ENCODE results near the gene GEMIN7.

GEMIN7 gene

GRCh38 chr19:45135176-45135885 lies 56.3 kb downstream of the GEMIN7 start:
- Histone ChIP-seq H3K9me3 (ENCODE audit: control insufficient read depth, insufficient read depth, low read length) (no peaks in the 10 kb centered on the region), H3K9ac (ENCODE audit: low read depth, low read length) (no peak overlapping the region)

GRCh38 chr19:45136507-45137178 lies 57.6 kb downstream of the GEMIN7 start:
- Histone ChIP-seq H3K4me1 (ENCODE audit: control insufficient read depth, insufficient read depth, low read length) (0 out of 2 replicates have a peak, but pooled peaks cover 13% of the 10 kb centered on the region), H3K36me3 (ENCODE audit: control insufficient read depth, insufficient read depth, low read length) (peaks cover 11% of the 10 kb centered on the region; the same call in 1 of the 2 replicates), H3K9me3 (ENCODE audit: control insufficient read depth, insufficient read depth, low read length) (no peaks in the 10 kb centered on the region), H3K27me3 (ENCODE audit: control insufficient read depth, insufficient read depth, low read length) (no peaks in the 10 kb centered on the region), H3K27ac (ENCODE audit: low read depth, low read length) (no peak overlapping the region), H3K9ac (ENCODE audit: low read depth, low read length) (no peak overlapping the region; the same call in 1 of the 2 replicates), H3K4me3 (ENCODE audit: low read depth, low read length) (no peak overlapping the region)

More at GRCh38 chr19:45135176-45135885, 56.3 kb downstream of the GEMIN7 start:
- H3K27ac ChIP-seq (ENCODE audit: low read depth, low read length), result no peak overlapping the region
- H3K27me3 ChIP-seq (ENCODE audit: control insufficient read depth, insufficient read depth, low read length), result no peaks in the 10 kb centered on the region
- peaks cover 20% of the 10 kb centered on the region; the same call in 1 of the 2 replicates for H3K4me1 ChIP-seq (ENCODE audit: control insufficient read depth, insufficient read depth, low read length)
- H3K36me3 ChIP-seq (ENCODE audit: control insufficient read depth, insufficient read depth, low read length), result no peaks in the 10 kb centered on the region
- H3K4me3 ChIP-seq (ENCODE audit: low read depth, low read length), result no peak overlapping the region

GRCh38 chr19:45137179-45137761 lies 58.2 kb downstream of the GEMIN7 start:
- Histone ChIP-seq H3K4me3 (ENCODE audit: low read depth, low read length) (no peak overlapping the region), H3K27ac (ENCODE audit: low read depth, low read length) (no peak overlapping the region), H3K4me1 (ENCODE audit: control insufficient read depth, insufficient read depth, low read length) (0 out of 2 replicates have a peak, but pooled peaks cover 13% of the 10 kb centered on the region), H3K9ac (ENCODE audit: low read depth, low read length) (no peak overlapping the region), H3K9me3 (ENCODE audit: control insufficient read depth, insufficient read depth, low read length) (no peaks in the 10 kb centered on the region), H3K36me3 (ENCODE audit: control insufficient read depth, insufficient read depth, low read length) (peaks cover 16% of the 10 kb centered on the region), H3K27me3 (ENCODE audit: control insufficient read depth, insufficient read depth, low read length) (no peaks in the 10 kb centered on the region)

- no peak overlapping the region for H3K4me3 ChIP-seq (ENCODE audit: low read depth, low read length)
- H3K36me3 ChIP-seq (ENCODE audit: control insufficient read depth, insufficient read depth, low read length), result peaks cover 24% of the 10 kb centered on the region
- H3K27ac ChIP-seq (ENCODE audit: low read depth, low read length), result no peak overlapping the region
- H3K4me1 ChIP-seq (ENCODE audit: control insufficient read depth, insufficient read depth, low read length), result 0 out of 2 replicates have a peak, but pooled peaks cover 13% of the 10 kb centered on the region
- H3K27me3 ChIP-seq (ENCODE audit: control insufficient read depth, insufficient read depth, low read length), result no peaks in the 10 kb centered on the region
- H3K9me3 ChIP-seq (ENCODE audit: control insufficient read depth, insufficient read depth, low read length), result no peaks in the 10 kb centered on the region
- no peak overlapping the region for H3K9ac ChIP-seq (ENCODE audit: low read depth, low read length)
Observed at GRCh38 chr19:45138303-45138751, 59.3 kb downstream of the GEMIN7 start.

DNA sequence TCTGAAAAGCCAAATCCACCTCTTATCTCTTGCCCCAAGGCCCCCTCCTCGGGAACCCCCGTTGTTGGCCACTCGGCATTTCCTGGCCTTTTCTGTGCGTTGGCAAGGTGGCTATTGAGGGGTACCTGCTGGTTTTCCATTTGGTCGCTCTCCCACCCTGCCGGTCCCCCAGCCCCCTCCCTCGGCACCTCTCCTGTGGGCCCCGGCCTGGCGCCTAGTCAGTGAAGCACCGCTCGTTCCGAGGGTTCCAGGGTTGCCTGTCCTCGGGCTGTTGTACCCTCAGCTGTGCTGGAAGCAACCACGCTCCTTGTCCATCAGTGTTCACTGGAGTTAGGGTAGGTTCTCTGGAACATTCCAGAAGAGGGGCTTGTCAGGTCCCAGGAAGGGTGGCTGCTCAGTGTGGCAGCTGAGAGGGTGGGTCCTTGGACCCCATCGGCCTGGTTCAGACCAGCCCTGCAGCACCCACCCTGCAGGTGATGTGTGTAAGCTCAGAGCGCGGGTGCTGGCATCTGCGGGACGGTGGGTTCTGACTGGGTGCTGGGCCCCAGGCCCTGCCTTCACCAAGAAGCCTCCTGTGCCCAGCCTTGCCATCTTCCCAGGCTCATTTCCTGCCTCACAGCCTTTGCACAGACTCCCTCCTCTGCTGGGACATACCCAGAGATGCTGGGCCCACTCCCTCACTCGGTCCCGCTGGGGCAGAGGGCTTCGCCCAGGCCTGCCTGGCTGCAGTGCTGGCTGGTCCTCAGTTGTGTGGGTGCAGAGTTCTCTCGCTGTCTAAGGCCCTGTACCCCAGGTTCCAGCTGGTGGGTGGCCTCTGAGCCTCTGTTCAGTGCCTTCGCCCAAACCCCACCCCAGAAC lies 60.5 kb downstream of the GEMIN7 start:
- H3K27ac ChIP-seq (ENCODE audit: low read depth, low read length), result no peak overlapping the region
- 0 out of 2 replicates have a peak, but pooled peaks cover 13% of the 10 kb centered on the region for H3K4me1 ChIP-seq (ENCODE audit: control insufficient read depth, insufficient read depth, low read length)
- H3K9me3 ChIP-seq (ENCODE audit: control insufficient read depth, insufficient read depth, low read length), result no peaks in the 10 kb centered on the region
- no peak overlapping the region for H3K9ac ChIP-seq (ENCODE audit: low read depth, low read length)
- no peak overlapping the region for H3K4me3 ChIP-seq (ENCODE audit: low read depth, low read length)
- no peaks in the 10 kb centered on the region for H3K27me3 ChIP-seq (ENCODE audit: control insufficient read depth, insufficient read depth, low read length)
- peaks cover 28% of the 10 kb centered on the region for H3K36me3 ChIP-seq (ENCODE audit: control insufficient read depth, insufficient read depth, low read length)

DNA sequence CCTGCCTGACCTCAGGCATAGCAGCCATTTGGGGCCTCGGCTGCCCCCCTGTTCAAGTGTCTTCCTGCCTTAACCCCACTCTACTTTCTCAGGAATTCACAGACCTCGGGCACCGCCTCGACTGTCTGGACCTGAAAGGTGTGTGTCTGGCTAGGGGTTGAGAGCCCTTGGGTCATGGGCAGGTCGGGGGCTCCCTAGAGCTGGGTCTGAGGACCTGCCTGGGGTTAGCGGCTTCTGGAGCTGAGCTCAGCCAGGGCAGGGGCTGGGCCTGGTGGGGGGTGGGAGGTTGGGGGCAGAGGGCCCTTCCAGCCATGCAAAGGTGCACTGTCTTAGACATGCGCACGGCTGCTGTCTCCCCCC lies 61.1 kb downstream of the GEMIN7 start:
- Histone ChIP-seq H3K9me3 (ENCODE audit: control insufficient read depth, insufficient read depth, low read length) (no peaks in the 10 kb centered on the region), H3K9ac (ENCODE audit: low read depth, low read length) (no peak overlapping the region), H3K27me3 (ENCODE audit: control insufficient read depth, insufficient read depth, low read length) (no peaks in the 10 kb centered on the region), H3K4me3 (ENCODE audit: low read depth, low read length) (no peak overlapping the region), H3K4me1 (ENCODE audit: control insufficient read depth, insufficient read depth, low read length) (0 out of 2 replicates have a peak, but pooled peaks cover 13% of the 10 kb centered on the region), H3K27ac (ENCODE audit: low read depth, low read length) (no peak overlapping the region), H3K36me3 (ENCODE audit: control insufficient read depth, insufficient read depth, low read length) (peaks cover 33% of the 10 kb centered on the region)

DNA sequence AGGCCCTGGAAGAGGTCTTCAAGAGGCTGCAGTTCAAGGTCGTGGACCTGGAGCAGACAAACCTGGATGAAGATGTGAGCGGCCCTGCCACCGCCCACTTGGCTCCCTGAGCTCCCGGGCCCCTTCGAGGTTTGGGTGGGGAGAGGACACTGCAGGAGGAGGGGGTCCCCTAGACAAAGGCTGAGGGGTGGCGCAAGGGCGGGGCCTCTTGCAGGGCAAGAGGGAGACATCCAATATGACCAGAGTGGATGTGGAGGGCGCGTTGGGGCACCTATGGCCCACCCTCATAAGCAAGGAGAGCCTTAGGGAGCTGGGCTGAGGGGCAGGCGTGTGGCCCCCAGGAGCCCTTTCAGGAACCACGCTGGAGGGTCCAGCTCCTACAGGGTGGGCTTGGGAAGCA lies 61.5 kb downstream of the GEMIN7 start:
- Histone ChIP-seq H3K4me1 (ENCODE audit: control insufficient read depth, insufficient read depth, low read length) (0 out of 2 replicates have a peak, but pooled peaks cover 13% of the 10 kb centered on the region), H3K4me3 (ENCODE audit: low read depth, low read length) (no peak overlapping the region), H3K27me3 (ENCODE audit: control insufficient read depth, insufficient read depth, low read length) (no peaks in the 10 kb centered on the region), H3K27ac (ENCODE audit: low read depth, low read length) (no peak overlapping the region), H3K9me3 (ENCODE audit: control insufficient read depth, insufficient read depth, low read length) (no peaks in the 10 kb centered on the region), H3K9ac (ENCODE audit: low read depth, low read length) (no peak overlapping the region), H3K36me3 (ENCODE audit: control insufficient read depth, insufficient read depth, low read length) (peaks cover 36% of the 10 kb centered on the region)

All from HUES48 (cell line).